ENCODE results near the gene LILRB3.
"Not testable (repeated sequence)": the region's sequence is repeated elsewhere in the genome, so short reads cannot be mapped to it uniquely, and the experiment has no call there.

The LILRB3 gene

GRCh38 chr19:54222474-54223276 lies at the start of gene LILRB3:
Gene LILRB3 (minus strand): TSS chr19:54223007. CDS start chr19:54222976, 31 bp downstream.
- not testable (repeated sequence) for DNase-seq

GRCh38 chr19:54272181-54272580 lies 49.4 kb upstream of the LILRB3 start:
- DNase-seq: not testable (repeated sequence)

- DNase-seq: not testable (repeated sequence)
These were observed 48.8 kb upstream of the LILRB3 start for GRCh38 chr19:54271587-54271986.

- DNase-seq: no peak
These were observed 48.3 kb upstream of the LILRB3 start for GRCh38 chr19:54271106-54271505.

- DNase-seq: no peak
These were observed 46.1 kb upstream of the LILRB3 start for GRCh38 chr19:54268936-54269335.

GRCh38 chr19:54266133-54266532 lies 43.3 kb upstream of the LILRB3 start:
- DNase-seq: no peak

GRCh38 chr19:54262470-54262869 lies 39.7 kb upstream of the LILRB3 start:
- DNase-seq: no peak

- no peak for DNase-seq
These were observed 39.3 kb upstream of the LILRB3 start for GRCh38 chr19:54262066-54262465.

GRCh38 chr19:54257116-54257480 lies 34.3 kb upstream of the LILRB3 start, which contains the start of gene LILRB5:
Gene LILRB5 (minus strand): TSS chr19:54257273. CDS start chr19:54257193, 80 bp downstream.
- no peak for DNase-seq

GRCh38 chr19:54256250-54257115 lies 33.7 kb upstream of the LILRB3 start:
- DNase-seq: no peak

GRCh38 chr19:54255105-54255775 lies 32.4 kb upstream of the LILRB3 start:
- DNase-seq: no peak

- no peak for DNase-seq
These were observed 31.5 kb upstream of the LILRB3 start for GRCh38 chr19:54254195-54254906.

- DNase-seq: no peak
These were observed 30.8 kb upstream of the LILRB3 start for GRCh38 chr19:54253331-54254194.

- DNase-seq: no peak
These were observed 30.0 kb upstream of the LILRB3 start for GRCh38 chr19:54252845-54253244.

GRCh38 chr19:54252243-54252642 lies 29.4 kb upstream of the LILRB3 start:
- DNase-seq: no peak

- DNase-seq: no peak
These were observed 25.3 kb upstream of the LILRB3 start for GRCh38 chr19:54248016-54248601.

GRCh38 chr19:54247106-54247930 lies 24.5 kb upstream of the LILRB3 start:
- no peak for DNase-seq

GRCh38 chr19:54245936-54246335 lies 23.1 kb upstream of the LILRB3 start:
- no peak for DNase-seq

- not testable (repeated sequence) for DNase-seq
These were observed 21.0 kb upstream of the LILRB3 start for GRCh38 chr19:54243809-54244208.

- DNase-seq: not testable (repeated sequence)
These were observed 19.8 kb upstream of the LILRB3 start, which contains the start of gene LILRA6 for GRCh38 chr19:54242646-54243045. Gene LILRA6 (minus strand): TSS chr19:54242790.

All from NCI-H2081 treated with DMSO at 0.1 percent for 48 hours (cell line).